Stimulated activated CD4-positive, alpha-beta T cell treated with anti-CD3 and anti-CD28 coated beads, Interleukin-2, amount 100 ng/mL, for 4 hours (primary cell): ENCODE measurements around the gene TCEANC2.

ENCODE experiments used
- DNase-seq: peaks from one replicate; pipeline ENCODE4 v3.0.0-alpha.2; 2020; ENCODE audit warnings: low read depth

TCEANC2 gene

DNA sequence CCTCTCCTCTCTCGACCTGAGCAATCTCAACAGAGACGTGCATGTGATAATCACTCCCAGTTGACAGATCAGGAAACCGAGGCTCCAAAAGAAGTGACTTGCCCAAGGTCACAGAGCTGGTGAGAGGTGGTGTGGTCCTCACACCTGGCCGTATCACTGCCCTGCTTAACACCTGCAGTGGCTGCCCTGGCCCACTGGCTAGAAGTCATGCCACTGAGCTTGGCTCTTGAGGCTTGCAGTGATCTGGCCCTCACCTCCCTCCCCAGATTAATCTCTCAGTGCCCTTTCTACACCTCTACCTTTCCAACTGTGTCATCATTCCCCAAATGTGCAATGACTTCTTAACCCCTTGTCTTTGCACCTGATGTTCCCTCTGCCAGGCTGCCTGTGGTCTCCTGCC is 60.6 kb downstream of the TCEANC2 start:
- DNase-seq: no peak

GRCh38 chr1:54114955-54115354 is 61.5 kb downstream of the TCEANC2 start:
- no peak for DNase-seq

- no peak for DNase-seq
Measured at GRCh38 chr1:54115520-54115919, 62.1 kb downstream of the TCEANC2 start.

DNA sequence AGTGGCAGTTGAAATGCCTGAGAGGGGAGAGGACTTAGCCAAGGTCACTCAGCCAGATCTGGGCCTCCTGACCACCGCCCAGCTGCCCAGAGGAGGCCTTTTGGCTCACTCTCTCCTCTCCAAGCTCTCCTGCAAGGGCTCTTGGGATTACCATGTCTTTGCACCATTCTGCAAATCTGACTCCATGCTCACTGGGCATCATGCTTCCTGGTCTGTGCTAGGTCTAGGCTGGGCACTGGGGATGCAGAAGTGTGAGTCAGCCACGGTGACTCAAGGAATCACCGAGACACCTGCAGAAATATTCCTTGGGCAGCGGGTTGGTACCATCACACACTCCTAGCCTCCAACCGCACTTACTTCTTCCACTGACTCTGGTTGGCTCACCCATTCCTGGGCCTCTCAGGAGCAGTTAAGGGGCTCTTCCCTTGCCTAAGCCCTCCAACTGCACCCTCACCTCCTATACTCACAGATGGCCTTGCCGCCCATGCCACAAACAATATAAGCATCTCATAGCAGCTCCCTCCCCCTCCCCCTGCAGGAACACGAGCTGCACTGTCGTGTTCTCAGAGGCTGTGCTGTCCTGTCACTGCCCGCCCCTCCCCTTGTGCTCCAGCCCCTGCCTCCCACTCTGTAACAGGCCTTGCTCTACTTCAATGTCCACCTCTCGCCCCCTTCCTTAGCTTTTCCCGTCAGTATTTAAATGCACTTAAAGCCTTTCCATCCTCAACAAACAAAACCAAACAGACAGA is 64.6 kb downstream of the TCEANC2 start:
- no peak for DNase-seq

- DNase-seq: no peak
Measured at GRCh38 chr1:54118704-54119103, 65.3 kb downstream of the TCEANC2 start.

- DNase-seq: no peak
Measured at GRCh38 chr1:54120018-54120697, 66.8 kb downstream of the TCEANC2 start.

DNA sequence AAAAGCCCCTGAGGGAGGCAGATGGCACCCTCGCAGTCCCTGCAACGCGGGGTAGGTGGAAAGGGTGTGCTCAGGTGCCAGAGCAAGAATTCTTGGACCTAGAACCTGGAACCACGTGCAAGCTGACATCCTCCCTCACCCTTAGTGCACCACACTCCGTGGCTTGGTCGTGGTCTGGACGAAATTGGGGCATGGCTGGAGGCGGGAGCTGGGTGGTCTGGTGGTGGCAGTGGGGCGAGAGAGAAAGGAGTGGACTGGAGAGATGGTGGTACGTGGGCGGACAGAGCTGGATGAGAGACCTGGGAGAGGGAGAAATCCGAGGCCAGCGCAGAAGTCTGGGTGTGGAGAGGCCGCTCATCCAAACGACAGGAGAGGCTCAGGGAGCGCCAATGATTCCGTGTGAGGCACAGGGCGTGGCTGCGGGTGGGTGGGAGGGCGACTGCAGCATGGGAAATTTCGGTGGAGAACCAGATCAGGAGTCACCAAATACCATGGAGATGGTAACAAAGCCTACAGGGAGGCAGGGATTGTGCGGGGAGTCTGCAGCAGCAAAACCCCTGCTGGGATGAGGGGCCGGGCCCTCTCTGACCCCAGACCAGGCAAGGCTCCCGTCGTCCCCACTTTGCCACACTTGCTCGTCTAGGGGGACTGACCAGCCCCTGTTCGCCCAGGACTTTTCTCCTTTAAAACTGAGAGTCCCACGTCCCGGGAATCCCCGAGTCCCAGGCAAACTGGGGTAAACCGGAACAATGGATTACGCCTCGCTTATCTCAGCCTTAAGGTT is 67.5 kb downstream of the TCEANC2 start:
- DNase-seq: no peak

DNA sequence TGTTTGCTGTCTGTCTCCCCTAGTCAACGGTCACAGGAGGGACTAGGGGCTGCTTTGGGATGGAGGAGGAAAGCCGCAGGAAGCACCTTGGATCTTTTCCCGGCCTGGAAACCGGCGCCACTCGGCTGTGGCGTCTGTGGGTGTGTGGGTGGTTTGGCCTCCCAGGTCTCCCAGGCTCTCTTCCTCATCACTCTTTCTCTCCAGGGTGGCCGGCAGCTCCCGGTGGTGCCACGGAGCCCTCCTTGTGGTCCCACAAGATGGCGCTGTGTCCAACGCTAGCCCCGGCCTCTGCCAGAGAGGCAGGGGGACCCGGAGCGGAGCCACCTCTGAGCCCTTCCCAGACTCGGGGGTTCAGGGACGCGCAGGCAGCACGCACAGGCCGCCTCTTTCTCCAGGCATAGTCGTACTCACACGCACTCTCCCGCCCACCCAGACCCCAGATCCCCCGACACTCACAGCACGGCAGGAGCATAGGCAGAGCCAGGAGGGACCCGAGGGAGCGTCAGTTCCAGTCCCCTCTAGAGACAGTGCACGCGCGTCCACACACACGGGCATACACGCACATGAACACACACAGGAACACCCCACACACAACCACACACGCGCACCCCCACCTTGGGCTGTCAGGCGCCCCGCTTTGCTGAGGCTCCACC is 68.2 kb downstream of the TCEANC2 start:
- DNase-seq: peak; percentile 57

DNA sequence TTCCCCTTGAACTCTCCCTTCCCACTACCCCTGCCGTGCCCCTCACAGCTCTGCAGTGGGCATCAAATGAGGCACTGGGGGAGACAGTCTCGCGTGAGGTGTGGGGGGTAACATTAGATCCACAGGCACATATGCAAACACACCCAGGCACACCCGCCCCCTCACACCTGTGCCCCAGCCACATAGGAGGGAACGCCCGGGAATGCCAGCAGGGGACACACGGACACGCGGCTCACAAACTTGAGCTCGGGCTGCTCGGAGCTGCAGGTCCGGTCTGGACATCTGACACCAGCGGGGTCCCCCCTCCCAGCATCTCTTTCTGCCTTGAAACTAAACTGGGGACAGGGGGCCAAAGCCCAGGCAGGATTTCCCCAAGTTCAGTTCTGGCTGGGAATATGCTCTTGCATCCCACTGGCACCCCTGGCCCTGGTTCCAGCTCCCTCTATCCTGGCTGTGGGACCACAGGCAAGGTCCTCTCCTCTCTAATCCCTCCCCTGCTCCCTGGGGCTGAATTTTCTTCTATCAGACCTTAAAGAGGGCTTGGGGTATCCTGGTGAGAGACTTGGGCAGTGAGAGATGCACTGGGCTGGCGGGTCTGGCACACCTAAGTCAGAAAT is 68.8 kb downstream of the TCEANC2 start:
- no peak for DNase-seq

DNA sequence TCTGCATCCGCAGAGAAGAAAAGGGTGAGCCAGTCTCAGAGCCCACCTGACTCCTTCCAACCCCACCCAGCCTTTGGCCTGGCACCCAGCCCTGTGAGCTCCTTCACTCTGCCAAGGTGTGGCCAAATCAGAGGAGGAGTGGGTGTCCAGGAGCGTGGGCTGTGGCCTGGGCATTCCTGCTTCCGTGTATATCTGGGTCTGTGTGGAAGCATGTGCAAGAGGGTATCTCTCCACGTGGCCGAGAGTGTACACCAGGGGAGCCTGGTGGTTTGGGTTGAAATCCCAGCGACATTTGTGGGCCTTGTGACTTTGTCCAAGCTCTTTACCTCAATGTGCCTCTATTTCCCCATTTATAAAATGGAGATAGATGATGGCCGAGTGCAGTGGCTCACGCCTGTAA is 69.6 kb downstream of the TCEANC2 start:
- DNase-seq: no peak

DNA sequence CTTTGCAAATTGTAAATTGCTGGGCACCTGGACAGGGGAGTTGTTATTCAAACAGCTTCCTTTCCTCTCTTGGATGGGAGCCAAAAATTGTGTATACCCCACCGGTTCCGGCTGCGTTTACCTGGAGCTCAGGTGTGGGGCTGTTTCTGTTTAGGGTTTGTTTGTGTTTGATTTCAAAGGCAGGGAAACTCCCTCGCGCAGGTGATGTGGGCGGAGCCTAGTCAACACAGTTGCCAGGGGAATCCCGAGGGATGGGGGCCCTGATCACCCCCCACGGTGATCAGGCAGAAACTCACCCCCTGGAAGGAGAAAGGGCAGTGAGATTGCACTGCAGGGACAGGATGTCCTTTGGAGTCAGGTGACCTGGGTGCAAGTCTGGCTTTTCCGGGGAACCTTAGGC is 71.1 kb downstream of the TCEANC2 start:
- no peak for DNase-seq

DNA sequence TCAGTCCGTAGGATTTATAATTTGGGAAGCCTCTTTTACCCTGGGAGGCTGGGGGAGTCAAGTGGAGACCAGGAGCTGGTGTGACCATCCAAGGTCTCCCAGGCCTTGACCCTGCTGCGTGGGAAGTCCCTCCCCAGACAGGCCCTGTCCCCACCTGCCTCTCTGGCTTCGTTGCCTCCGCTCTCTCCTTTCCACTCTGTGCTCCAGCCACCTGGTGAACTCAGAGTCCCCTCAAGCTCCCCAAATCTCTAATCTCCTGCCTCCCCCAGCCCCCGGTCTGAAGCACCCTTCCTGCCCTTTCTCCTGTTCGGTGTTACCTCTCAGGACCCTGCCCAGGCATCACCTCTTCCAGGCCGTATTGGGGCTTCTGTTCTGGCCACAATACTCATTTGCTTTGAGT is 71.5 kb downstream of the TCEANC2 start:
- DNase-seq: no peak

GRCh38 chr1:54125386-54126070 is 72.1 kb downstream of the TCEANC2 start:
- no peak for DNase-seq

- no peak for DNase-seq
Measured at GRCh38 chr1:54126271-54126815, 72.9 kb downstream of the TCEANC2 start.

DNA sequence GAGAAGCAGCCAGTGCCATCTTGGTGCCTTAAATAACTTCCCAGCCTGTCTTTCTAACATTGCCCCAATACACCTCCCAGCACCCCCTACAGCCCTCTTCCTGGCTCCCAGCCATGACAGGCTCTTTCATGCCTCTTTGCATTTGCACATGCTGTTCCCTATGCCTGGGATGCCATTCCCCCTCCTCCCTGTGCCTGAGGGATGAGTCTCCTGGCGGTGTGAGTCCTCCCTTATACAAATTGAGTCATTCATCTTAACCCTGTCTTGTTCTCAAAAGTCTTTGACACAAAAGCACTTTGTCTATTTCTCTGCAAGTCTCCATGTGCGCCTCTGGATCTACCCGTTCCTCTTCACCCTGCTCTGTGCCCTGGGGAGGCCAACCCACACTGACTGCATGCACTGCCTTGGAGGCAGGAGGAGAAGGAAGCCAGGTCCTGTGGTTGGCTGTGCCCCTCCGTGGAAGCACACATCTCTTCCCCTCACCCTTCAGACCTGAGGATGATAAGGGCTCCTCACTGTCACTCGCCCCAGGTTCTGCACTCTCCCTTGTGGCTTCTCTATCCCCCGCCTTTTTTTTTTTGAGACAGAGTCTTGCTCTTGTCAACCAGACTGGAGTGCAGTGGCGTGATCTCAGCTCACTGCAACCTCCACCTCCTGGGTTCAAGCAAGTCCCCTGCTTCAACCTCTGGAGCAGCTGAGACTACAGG is 74.3 kb downstream of the TCEANC2 start:
- DNase-seq: no peak

- no peak for DNase-seq
Measured at GRCh38 chr1:54129858-54130257, 76.5 kb downstream of the TCEANC2 start.

DNA sequence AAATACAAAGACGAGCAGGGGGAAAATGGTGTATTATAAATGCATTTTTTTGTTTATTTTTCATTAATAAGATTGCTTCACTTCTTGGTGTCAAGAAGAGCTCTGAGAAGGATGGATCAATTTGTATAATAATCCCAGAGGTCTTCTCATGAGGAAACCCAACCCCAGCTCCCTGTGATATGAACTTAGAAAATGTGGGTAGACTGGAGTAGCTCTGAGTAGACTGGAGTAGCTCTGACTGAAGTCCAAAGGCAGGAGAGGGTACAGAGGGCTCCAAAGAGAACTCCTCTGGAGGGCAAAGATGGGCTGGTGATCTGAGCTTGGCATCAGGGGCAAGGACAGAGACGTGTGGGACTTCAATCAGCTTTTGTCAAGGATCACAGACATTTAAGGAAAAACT is 78.0 kb downstream of the TCEANC2 start:
- DNase-seq: no peak

- DNase-seq: no peak
Measured at GRCh38 chr1:54132495-54132894, 79.1 kb downstream of the TCEANC2 start.

- DNase-seq: no peak
Measured at GRCh38 chr1:54134295-54134694, 80.9 kb downstream of the TCEANC2 start.

GRCh38 chr1:54135436-54136120 is 82.2 kb downstream of the TCEANC2 start:
- DNase-seq: no peak
